GF-D8 (cell line): ENCODE measurements around the gene TMEM131.
"Not testable (repeated sequence)": the region's sequence is repeated elsewhere in the genome, so short reads cannot be mapped to it uniquely, and the experiment has no call there.

Experiments
- DNase-seq: peaks from one replicate; lab custom pipeline; 2025; lab: John Stamatoyannopoulos, UW

The TMEM131 gene

GRCh38 chr2:97995734-97996624 is at the start of gene TMEM131:
TMEM131 (minus strand) TSS chr2:97995948; CDS start chr2:97995662, 286 bp downstream.
- peak; percentile 77 for DNase-seq

GRCh38 chr2:98044730-98045129 is 49.0 kb upstream of the TMEM131 start:
- DNase-seq: not testable (repeated sequence)

GRCh38 chr2:98043101-98043500 is 47.4 kb upstream of the TMEM131 start:
- DNase-seq: no peak

GRCh38 chr2:98040331-98040939 is 44.7 kb upstream of the TMEM131 start:
- no peak for DNase-seq

- no peak for DNase-seq
Observed at GRCh38 chr2:98039085-98039756, 43.5 kb upstream of the TMEM131 start.

GRCh38 chr2:98037666-98038336 is 42.1 kb upstream of the TMEM131 start:
- DNase-seq: no peak

- no peak for DNase-seq
Observed at GRCh38 chr2:98037206-98037605, 41.5 kb upstream of the TMEM131 start.

GRCh38 chr2:98036349-98037000 is 40.7 kb upstream of the TMEM131 start:
- no peak for DNase-seq

GRCh38 chr2:98034745-98035144 is 39.0 kb upstream of the TMEM131 start:
- no peak for DNase-seq

GRCh38 chr2:98032086-98032485 is 36.3 kb upstream of the TMEM131 start:
- no peak for DNase-seq

GRCh38 chr2:98029718-98030222 is 34.0 kb upstream of the TMEM131 start:
- no peak for DNase-seq

- DNase-seq: no peak
Observed at GRCh38 chr2:98028931-98029717, 33.4 kb upstream of the TMEM131 start.

GRCh38 chr2:98028101-98028561 is 32.4 kb upstream of the TMEM131 start:
- DNase-seq: no peak

GRCh38 chr2:98027538-98027937 is 31.8 kb upstream of the TMEM131 start:
- DNase-seq: no peak

GRCh38 chr2:98026927-98027522 is 31.3 kb upstream of the TMEM131 start:
- DNase-seq: no peak

GRCh38 chr2:98026292-98026691 is 30.5 kb upstream of the TMEM131 start:
- no peak for DNase-seq

GRCh38 chr2:98025481-98026037 is 29.8 kb upstream of the TMEM131 start:
- DNase-seq: no peak

- not testable (repeated sequence) for DNase-seq
Observed at GRCh38 chr2:98022067-98022466, 26.3 kb upstream of the TMEM131 start.

GRCh38 chr2:98020992-98021713 is 25.4 kb upstream of the TMEM131 start:
- DNase-seq: no peak
